K562 (cell line): ENCODE results near the gene IFFO2. TPM values are rescaled to one million over a fixed set of nuclear protein-coding genes. Genes with fewer than 3 reads are reported as not detected.
A peak's percentile ranks its signal among the peaks of the same experiment; 100 is the strongest.

ENCODE experiments used
- FIP1L1 ChIP-seq: fragments of 200-400 bp; formaldehyde crosslinking; IDR thresholded peaks from 2 replicates; pipeline ENCODE4 v1.6.1; 2018; ENCODE audit warnings: mild to moderate bottlenecking, low read depth, low read length; ENCODE audit not compliant: poor library complexity, severe bottlenecking
- GATAD2A ChIP-seq: fragments of 450-650 bp; IDR thresholded peaks from 2 replicates; pipeline ENCODE4 v1.6.1; 2017
- GATAD2B ChIP-seq: fragments of 450-650 bp; IDR thresholded peaks from 2 replicates; pipeline ENCODE4 v1.6.1; 2017; ENCODE audit warnings: mild to moderate bottlenecking, borderline replicate concordance
- GTF2E2 ChIP-seq: fragments of 200-800 bp; sonication (Bioruptor generic); IDR thresholded peaks from 2 replicates; pipeline ENCODE4 v1.6.1; 2016; ENCODE audit warnings: missing genetic modification characterization, missing compliant biosample characterization
- ID3 ChIP-seq, 2 experiments: fragments of 250-450 bp in 1 of 2; fragments of 450-650 bp in 1 of 2; sonication (Bioruptor Pico) in 1 of 2; IDR thresholded peaks; 2 replicates each; pipeline versions ENCODE4 v1.6.1 to v1.8.0; 2016 to 2021; ENCODE audit warnings: mild to moderate bottlenecking in 2 of 2, moderate library complexity in 2 of 2, missing compliant biosample characterization in 1 of 2, missing genetic modification characterization in 1 of 2
- MEF2D ChIP-seq: conservative IDR thresholded peaks from 2 replicates; pipeline ENCODE4 v1.6.1; 2016; ENCODE audit warnings: low read depth, missing genetic modification characterization, missing compliant biosample characterization
- NR1H2 ChIP-seq: sonication (generic); formaldehyde crosslinking; IDR thresholded peaks from 2 replicates; pipeline ENCODE4 v1.4.0; 2020; ENCODE audit warnings: mild to moderate bottlenecking, missing genetic modification reagents
- PHF8 ChIP-seq: fragments of 200-600 bp; sonication (generic); IDR thresholded peaks from 2 replicates; pipeline ENCODE4 v1.6.1; 2012; ENCODE audit warnings: mixed run types, mild to moderate bottlenecking, inconsistent platforms, low read length, moderate library complexity, borderline replicate concordance
- RBM15 ChIP-seq: fragments of 200-400 bp; formaldehyde crosslinking; IDR thresholded peaks from 2 replicates; pipeline ENCODE4 v1.6.1; 2018; ENCODE audit warnings: mild to moderate bottlenecking, low read length, moderate library complexity; ENCODE audit not compliant: insufficient read depth
- SIN3B ChIP-seq: fragments of 450-650 bp; IDR thresholded peaks from 2 replicates; pipeline ENCODE4 v1.6.1; 2017; ENCODE audit warnings: low read depth, mild to moderate bottlenecking, moderate library complexity
- TGIF2 ChIP-seq: sonication (generic); formaldehyde crosslinking; IDR thresholded peaks from 2 replicates; pipeline ENCODE4 v1.8.1; 2022; ENCODE audit warnings: mild to moderate bottlenecking, missing genetic modification reagents, moderate library complexity
- UBTF ChIP-seq, 2 experiments: IDR thresholded peaks; 2 replicates each; pipeline ENCODE4 v1.6.1; 2012; ENCODE audit warnings: improper control_type of control experiment in 2 of 2, low read depth in 2 of 2, low read length in 2 of 2, borderline replicate concordance in 1 of 2
- ZBTB1 ChIP-seq: sonication (generic); formaldehyde crosslinking; IDR thresholded peaks from 2 replicates; pipeline ENCODE4 v1.8.1; 2023; ENCODE audit warnings: missing genetic modification reagents, low read depth, mild to moderate bottlenecking, borderline replicate concordance
- ZBTB7A ChIP-seq: IDR thresholded peaks from 2 replicates; pipeline ENCODE4 v1.6.1; 2011; ENCODE audit warnings: low read depth, mild to moderate bottlenecking, low read length, moderate library complexity, borderline replicate concordance; ENCODE audit not compliant: control insufficient read depth
- ZC3H4 ChIP-seq: sonication (generic); formaldehyde crosslinking; IDR thresholded peaks from 2 replicates; pipeline ENCODE4 v1.9.0; 2021; ENCODE audit warnings: missing genetic modification reagents, borderline replicate concordance
- ZNF57 ChIP-seq: fragments of 450-650 bp; formaldehyde crosslinking; IDR thresholded peaks from 2 replicates; pipeline ENCODE4 v1.4.0; 2020; ENCODE audit warnings: mild to moderate bottlenecking, moderate library complexity
- ZNF830 ChIP-seq: fragments of 250-450 bp; sonication (Bioruptor Pico); IDR thresholded peaks from 2 replicates; pipeline ENCODE4 v1.5.0; 2021; ENCODE audit warnings: mild to moderate bottlenecking
- polyA plus RNA-seq, 8 experiments: library from polyadenylated mRNA; depleted of rRNA in 4 of 8; stranded (reverse) in 5 of 8; unstranded in 3 of 8; fragments of >200 nt; fragmentation: Nextera tagmentation in 2 of 8; fragmentation: Illumina TruSeq in 1 of 8; extraction: Ambion mirVana in 2 of 8; extraction: Trizol in 1 of 8; gene quantifications; 2 replicates each; pipeline versions ENCODE4 v1.2.1 to v1.2.3, GENCODE V29; 2011 to 2014; ENCODE audit warnings: inconsistent platforms in 1 of 8, missing spikeins in 1 of 8
- total RNA-seq, 7 experiments: library from RNA; depleted of rRNA in 6 of 7; stranded (reverse); fragments of >200 nt in 6 of 7; fragmentation: Illumina TruSeq in 2 of 7; extraction: Trizol in 2 of 7; gene quantifications; 2 replicates each; pipeline versions ENCODE4 v1.2.1 to v1.2.3, GENCODE V29; 2011 to 2021; ENCODE audit warnings: low replicate concordance in 1 of 7
- TF ChIP-seq, protein P1 (sequence below): fragments of 250-450 bp; sonication (Bioruptor Pico); IDR thresholded peaks from 2 replicates; pipeline ENCODE4 v1.8.0; 2021; ENCODE audit warnings: borderline replicate concordance, mild to moderate bottlenecking, moderate library complexity; ENCODE audit not compliant: poor library complexity, severe bottlenecking
- TF ChIP-seq, protein P2 (sequence below), 2 experiments: fragments of 450-650 bp; IDR thresholded peaks; 2 replicates each; pipeline ENCODE4 v1.6.1; 2018; ENCODE audit warnings: mild to moderate bottlenecking in 2 of 2, low read depth in 1 of 2; ENCODE audit not compliant: partially characterized antibody in 2 of 2

Gene IFFO2
- total and polyA plus RNA-seq, 9 of the 15 experiments (the other 6 are each of a cell fraction or from before 2014, with no cell fraction given) = 0.15 to 1.0 (median 0.44) TPM; not detected in 2

DNA sequence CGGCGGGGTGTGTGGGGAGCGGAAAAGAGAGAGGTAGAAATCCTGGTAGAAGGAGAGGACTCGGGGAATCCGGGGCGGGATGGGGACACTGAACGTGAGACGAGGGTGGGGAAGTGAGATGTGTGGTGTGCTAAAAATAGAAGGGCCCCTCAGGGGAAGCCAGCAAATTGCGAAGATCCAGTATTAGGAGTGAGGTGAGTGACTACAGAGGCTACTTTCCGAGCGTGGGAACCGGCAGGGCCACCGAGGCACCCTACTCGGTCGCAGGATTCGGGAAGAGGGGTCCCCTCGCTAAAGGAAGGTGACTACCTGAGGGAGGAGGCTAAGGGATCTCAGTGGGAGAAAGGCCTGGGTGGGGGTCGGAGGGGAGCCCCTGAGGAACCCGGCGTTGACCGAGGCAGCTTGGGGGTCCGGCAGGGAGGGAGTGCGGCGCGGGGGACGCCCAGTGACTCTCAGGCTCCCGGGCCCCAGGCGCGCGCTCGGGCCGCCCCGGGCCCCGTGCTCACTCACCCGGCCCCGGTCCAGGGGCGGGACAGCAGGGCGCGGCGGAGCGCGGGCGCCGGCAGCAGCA, 54.4 kb downstream of the IFFO2 start (continued):
- TF ChIP-seq ID3 (CRISPR knock-in tag; IDR thresholded peaks at IDR 0.05) (no peak), ID3 (tag; IDR thresholded peaks at IDR 0.05) (0 out of 2 replicates have a peak, but pooled peaks have one; percentile 39), PHF8 (peak; percentile 51; the same call in 1 of the 2 replicates), MEF2D (tag) (0 out of 2 replicates have a peak, but pooled peaks have one; percentile 41), ZNF57 (CRISPR knock-in tag) (no peak), NR1H2 (CRISPR knock-in tag) (0 out of 2 replicates have a peak, but pooled peaks have one; percentile 21), ZNF830 (CRISPR knock-in tag) (peak; percentile 32; the same call in 1 of the 2 replicates), GTF2E2 (tag) (0 out of 2 replicates have a peak, but pooled peaks have one; percentile 71), GATAD2A (0 out of 2 replicates have a peak, but pooled peaks have one; percentile 43), FIP1L1 (peak; percentile 38), ZBTB1 (CRISPR knock-in tag) (peak; percentile 68; the same call in 1 of the 2 replicates), ZBTB7A (peak; percentile 55; the same call in 1 of the 2 replicates), UBTF (IDR thresholded peaks at IDR 0.05; ENCODE audit: borderline replicate concordance in 1 of 2, low read depth in 2 of 2, low read length in 2 of 2) (peak; percentile 33 to 44; a peak in 1 of 4 replicates), TGIF2 (CRISPR knock-in tag) (0 out of 2 replicates have a peak, but pooled peaks have one; percentile 68), RBM15 (no peak), SIN3B (peak; percentile 80), ZC3H4 (CRISPR knock-in tag) (0 out of 2 replicates have a peak, but pooled peaks have one; percentile 21), GATAD2B (peak; percentile 93)
- TF ChIP-seq, protein P1, sequence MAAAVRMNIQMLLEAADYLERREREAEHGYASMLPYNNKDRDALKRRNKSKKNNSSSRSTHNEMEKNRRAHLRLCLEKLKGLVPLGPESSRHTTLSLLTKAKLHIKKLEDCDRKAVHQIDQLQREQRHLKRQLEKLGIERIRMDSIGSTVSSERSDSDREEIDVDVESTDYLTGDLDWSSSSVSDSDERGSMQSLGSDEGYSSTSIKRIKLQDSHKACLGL (CRISPR knock-in tag) = no peak
- TF ChIP-seq, protein P2, sequence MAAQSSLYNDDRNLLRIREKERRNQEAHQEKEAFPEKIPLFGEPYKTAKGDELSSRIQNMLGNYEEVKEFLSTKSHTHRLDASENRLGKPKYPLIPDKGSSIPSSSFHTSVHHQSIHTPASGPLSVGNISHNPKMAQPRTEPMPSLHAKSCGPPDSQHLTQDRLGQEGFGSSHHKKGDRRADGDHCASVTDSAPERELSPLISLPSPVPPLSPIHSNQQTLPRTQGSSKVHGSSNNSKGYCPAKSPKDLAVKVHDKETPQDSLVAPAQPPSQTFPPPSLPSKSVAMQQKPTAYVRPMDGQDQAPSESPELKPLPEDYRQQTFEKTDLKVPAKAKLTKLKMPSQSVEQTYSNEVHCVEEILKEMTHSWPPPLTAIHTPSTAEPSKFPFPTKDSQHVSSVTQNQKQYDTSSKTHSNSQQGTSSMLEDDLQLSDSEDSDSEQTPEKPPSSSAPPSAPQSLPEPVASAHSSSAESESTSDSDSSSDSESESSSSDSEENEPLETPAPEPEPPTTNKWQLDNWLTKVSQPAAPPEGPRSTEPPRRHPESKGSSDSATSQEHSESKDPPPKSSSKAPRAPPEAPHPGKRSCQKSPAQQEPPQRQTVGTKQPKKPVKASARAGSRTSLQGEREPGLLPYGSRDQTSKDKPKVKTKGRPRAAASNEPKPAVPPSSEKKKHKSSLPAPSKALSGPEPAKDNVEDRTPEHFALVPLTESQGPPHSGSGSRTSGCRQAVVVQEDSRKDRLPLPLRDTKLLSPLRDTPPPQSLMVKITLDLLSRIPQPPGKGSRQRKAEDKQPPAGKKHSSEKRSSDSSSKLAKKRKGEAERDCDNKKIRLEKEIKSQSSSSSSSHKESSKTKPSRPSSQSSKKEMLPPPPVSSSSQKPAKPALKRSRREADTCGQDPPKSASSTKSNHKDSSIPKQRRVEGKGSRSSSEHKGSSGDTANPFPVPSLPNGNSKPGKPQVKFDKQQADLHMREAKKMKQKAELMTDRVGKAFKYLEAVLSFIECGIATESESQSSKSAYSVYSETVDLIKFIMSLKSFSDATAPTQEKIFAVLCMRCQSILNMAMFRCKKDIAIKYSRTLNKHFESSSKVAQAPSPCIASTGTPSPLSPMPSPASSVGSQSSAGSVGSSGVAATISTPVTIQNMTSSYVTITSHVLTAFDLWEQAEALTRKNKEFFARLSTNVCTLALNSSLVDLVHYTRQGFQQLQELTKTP (IDR thresholded peaks at IDR 0.05; ENCODE audit: low read depth in 1 of 2, partially characterized antibody in 2 of 2) = no peak
